Lung (tissue), 12 donors: ENCODE data around the gene NBEA. TPM values are rescaled to one million over a fixed set of nuclear protein-coding genes. Genes with fewer than 3 reads are reported as not detected.
A peak's percentile ranks its signal among the peaks of the same experiment; 100 is the strongest.

Experiments used
- ATAC-seq: fragments of 200-7000 bp; cut with Tn5 transposase; one replicate; pipeline ENCODE4 v1.9.1; 2020; ENCODE audit warnings: moderate number of reproducible peaks; ENCODE audit not compliant: insufficient read depth, low FRiP score
- DNase-seq, 3 donors: peaks; one replicate each; pipeline ENCODE4 v3.0.0-alpha.2; 2013 to 2017
- H3K27ac ChIP-seq, 2 donors: one replicate each; pipeline ENCODE4 v1.5.1; 2013; ENCODE audit warnings: mild to moderate bottlenecking in 2 of 2, moderate library complexity in 2 of 2, control low read depth in 1 of 2, inconsistent platforms in 1 of 2, low read depth in 1 of 2, low read length in 1 of 2
- H3K27me3 ChIP-seq, 3 donors: one replicate each; pipeline ENCODE4 v1.5.1; 2013; ENCODE audit warnings: low read length in 2 of 3; ENCODE audit not compliant: control insufficient read depth in 3 of 3, insufficient read depth in 3 of 3
- H3K36me3 ChIP-seq, 4 donors: one replicate each; pipeline ENCODE4 v1.5.1; 2013; ENCODE audit warnings: low read length in 4 of 4, mild to moderate bottlenecking in 1 of 4, moderate library complexity in 1 of 4; ENCODE audit not compliant: control insufficient read depth in 4 of 4, insufficient read depth in 4 of 4
- H3K4me1 ChIP-seq, 5 donors: one replicate each; pipeline ENCODE4 v1.5.1; 2013; ENCODE audit warnings: low read length in 5 of 5, mild to moderate bottlenecking in 2 of 5, moderate library complexity in 1 of 5; ENCODE audit not compliant: control insufficient read depth in 5 of 5, insufficient read depth in 5 of 5
- H3K4me3 ChIP-seq: one replicate; pipeline ENCODE4 v1.5.1; 2013; ENCODE audit warnings: mild to moderate bottlenecking, control low read depth, moderate library complexity
- H3K9ac ChIP-seq, 2 donors: one replicate each; pipeline ENCODE4 v1.5.1; 2013; ENCODE audit warnings: low read length in 2 of 2, control low read depth in 1 of 2; ENCODE audit not compliant: insufficient read depth in 1 of 2
- H3K9me3 ChIP-seq, 4 donors: one replicate each; pipeline ENCODE4 v1.5.1; 2013; ENCODE audit warnings: low read length in 3 of 4, mild to moderate bottlenecking in 1 of 4, moderate library complexity in 1 of 4; ENCODE audit not compliant: control insufficient read depth in 4 of 4, insufficient read depth in 3 of 4
- WGBS, 2 donors: extraction: QIAGEN DNeasy Blood & Tissue Kit; methylation state at CpG; one replicate each; pipeline ENCODE4 v1.1.7; 2013; 5-methylcytosine and 5-hydroxymethylcytosine counted together
- polyA plus RNA-seq, 2 donors: library from polyadenylated mRNA; stranded (reverse); fragments of 200-250 nt; gene quantifications; one replicate each; pipeline ENCODE4 v1.2.1, GENCODE V29; 2013
- total RNA-seq, 2 donors: library from RNA; depleted of rRNA in 1 of 2; stranded (reverse); fragments of >200 nt in 1 of 2; gene quantifications; one replicate each; pipeline ENCODE4 v1.2.1, GENCODE V29; 2014 to 2021
- TF ChIP-seq, protein P1 (sequence below): IDR thresholded peaks from 2 replicates; pipeline ENCODE4 v1.5.1; 2012; ENCODE audit warnings: mild to moderate bottlenecking; ENCODE audit errors: control extremely low read depth, extremely low read depth
- donor health status: control.
- donor health status: control.
- donor health status: Bipolar disorder and iron deficiency.
- donor health status: healthy.
- donor health status: DM: yes; HTN: yes; CAD: no.

NBEA gene
- total and polyA plus RNA-seq, 4 donors = 1.6 to 26.5 (median 5.3) TPM

DNA sequence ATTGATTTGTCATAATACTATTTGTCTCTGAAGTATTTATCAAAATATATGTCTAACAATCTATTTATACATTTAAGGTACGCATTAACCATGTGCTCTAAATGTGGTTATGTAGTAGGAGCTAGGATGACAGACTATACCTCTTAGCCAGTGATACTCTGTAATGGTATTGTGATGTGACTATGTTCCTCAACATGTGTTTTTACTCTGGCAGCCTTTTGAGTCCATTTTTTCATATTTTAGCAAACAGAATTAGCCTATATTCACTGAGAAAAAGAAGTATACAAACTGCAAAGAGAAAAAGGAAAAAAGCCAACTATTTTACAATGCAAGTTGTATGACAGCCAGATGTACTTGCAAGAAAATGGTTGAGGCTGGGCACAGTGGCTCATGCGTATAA lies 507.8 kb downstream of the NBEA start:
- H3K9ac ChIP-seq = no peak overlapping the region
- no peaks in the 10 kb centered on the region for H3K9me3 ChIP-seq
- WGBS, 2 donors = 95 to 96% methylated on average over 2 of the region's 2 CpGs
- peaks cover 0 to 5% (median 0%) of the 10 kb centered on the region in 4 donors for H3K36me3 ChIP-seq
- TF ChIP-seq, protein P1, sequence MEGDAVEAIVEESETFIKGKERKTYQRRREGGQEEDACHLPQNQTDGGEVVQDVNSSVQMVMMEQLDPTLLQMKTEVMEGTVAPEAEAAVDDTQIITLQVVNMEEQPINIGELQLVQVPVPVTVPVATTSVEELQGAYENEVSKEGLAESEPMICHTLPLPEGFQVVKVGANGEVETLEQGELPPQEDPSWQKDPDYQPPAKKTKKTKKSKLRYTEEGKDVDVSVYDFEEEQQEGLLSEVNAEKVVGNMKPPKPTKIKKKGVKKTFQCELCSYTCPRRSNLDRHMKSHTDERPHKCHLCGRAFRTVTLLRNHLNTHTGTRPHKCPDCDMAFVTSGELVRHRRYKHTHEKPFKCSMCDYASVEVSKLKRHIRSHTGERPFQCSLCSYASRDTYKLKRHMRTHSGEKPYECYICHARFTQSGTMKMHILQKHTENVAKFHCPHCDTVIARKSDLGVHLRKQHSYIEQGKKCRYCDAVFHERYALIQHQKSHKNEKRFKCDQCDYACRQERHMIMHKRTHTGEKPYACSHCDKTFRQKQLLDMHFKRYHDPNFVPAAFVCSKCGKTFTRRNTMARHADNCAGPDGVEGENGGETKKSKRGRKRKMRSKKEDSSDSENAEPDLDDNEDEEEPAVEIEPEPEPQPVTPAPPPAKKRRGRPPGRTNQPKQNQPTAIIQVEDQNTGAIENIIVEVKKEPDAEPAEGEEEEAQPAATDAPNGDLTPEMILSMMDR = no peak
- H3K4me1 ChIP-seq = no peaks in the 10 kb centered on the region
- H3K27ac ChIP-seq = no peak overlapping the region
- no peaks in the 10 kb centered on the region for H3K27me3 ChIP-seq
- DNase-seq = peak in 1 of 3 donors; percentile 3
- H3K4me3 ChIP-seq = no peak overlapping the region
- ATAC-seq = no peak

DNA sequence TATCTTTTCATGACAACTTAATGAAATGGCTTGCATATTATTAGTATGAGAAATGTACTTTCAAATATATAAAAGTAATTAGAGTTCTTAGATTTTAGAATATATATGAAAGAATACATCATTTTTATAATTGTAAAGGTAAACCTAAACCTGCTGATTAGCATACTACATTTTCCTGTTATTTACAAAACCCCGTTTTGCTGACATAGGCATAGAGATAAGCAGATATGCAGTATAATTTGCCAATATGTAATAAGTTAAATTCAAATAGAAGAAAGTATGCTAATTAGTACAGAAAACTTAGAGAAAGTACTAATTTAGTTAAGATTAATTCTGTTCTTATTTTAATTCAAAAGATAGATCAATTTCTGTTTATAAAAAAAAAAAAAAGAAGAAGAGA lies 513.0 kb downstream of the NBEA start:
- no peaks in the 10 kb centered on the region for H3K27me3 ChIP-seq
- no peak overlapping the region for H3K9ac ChIP-seq
- ATAC-seq (no peak), DNase-seq (no peak)
- whole genome bisulfite sequencing, 2 donors = 82 to 91% methylated on average over 1 of the region's 1 CpG
- H3K27ac ChIP-seq = no peak overlapping the region
- H3K4me1 ChIP-seq = no peaks in the 10 kb centered on the region
- peaks cover 0 to 5% (median 0%) of the 10 kb centered on the region in 4 donors for H3K36me3 ChIP-seq
- TF ChIP-seq, protein P1 = no peak
- H3K4me3 ChIP-seq = no peak overlapping the region
- H3K9me3 ChIP-seq = no peaks in the 10 kb centered on the region

DNA sequence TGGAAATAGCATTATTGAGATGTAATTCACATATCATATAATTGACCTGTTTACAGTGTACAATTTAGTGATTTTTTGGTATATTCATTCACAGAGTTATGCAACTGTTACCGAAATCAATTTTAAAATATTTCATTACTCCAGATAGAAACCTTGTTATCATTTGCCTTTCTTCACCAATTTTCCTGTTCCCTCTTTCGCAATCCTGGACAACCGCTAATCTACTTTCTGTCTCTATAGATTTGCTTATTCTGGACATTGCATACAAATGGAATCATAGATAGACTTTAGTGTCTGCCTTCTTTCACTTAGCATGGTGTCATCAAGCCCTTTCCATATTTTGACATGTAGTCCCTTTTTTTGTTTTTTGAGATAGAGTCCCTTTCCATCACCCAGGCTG lies 515.2 kb downstream of the NBEA start:
- 92% methylated on average over 3 of the region's 3 CpGs for WGBS, 2 donors
- Histone ChIP-seq H3K27ac (no peak overlapping the region), H3K4me3 (no peak overlapping the region), H3K36me3 (peaks cover 0 to 5% (median 0%) of the 10 kb centered on the region in 4 donors), H3K27me3 (no peaks in the 10 kb centered on the region), H3K9ac (no peak overlapping the region), H3K4me1 (no peaks in the 10 kb centered on the region), H3K9me3 (no peaks in the 10 kb centered on the region)
- DNase-seq (no peak), ATAC-seq (no peak)
- TF ChIP-seq, protein P1 = no peak

DNA sequence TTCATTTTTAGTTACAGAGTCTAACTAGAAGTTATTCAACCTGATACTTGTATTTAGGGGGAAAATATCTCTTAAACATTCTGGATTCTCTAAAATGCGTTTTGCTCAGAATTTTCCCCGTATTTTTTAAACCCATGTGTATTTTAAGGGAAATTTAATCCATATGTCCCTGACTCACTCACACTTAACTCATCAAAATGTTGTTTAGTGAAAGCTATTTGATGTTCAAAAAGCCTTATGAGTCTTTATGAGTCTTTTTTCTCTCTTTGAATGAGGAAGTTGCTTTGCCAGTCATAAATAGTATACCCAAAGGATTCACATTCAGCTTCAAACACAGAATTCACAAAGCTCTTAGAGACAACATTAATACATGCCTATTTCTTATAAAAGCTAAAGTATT lies 518.0 kb downstream of the NBEA start:
- Histone ChIP-seq H3K9me3 (no peaks in the 10 kb centered on the region), H3K4me1 (no peaks in the 10 kb centered on the region), H3K27ac (no peak overlapping the region), H3K9ac (no peak overlapping the region), H3K27me3 (no peaks in the 10 kb centered on the region), H3K4me3 (no peak overlapping the region), H3K36me3 (no peaks in the 10 kb centered on the region)
- ATAC-seq (no peak), DNase-seq (no peak)
- WGBS, 2 donors = 94 to 95% methylated on average over 2 of the region's 2 CpGs
- TF ChIP-seq, protein P1 = no peak
